Fibroblast of pulmonary artery (primary cell): ENCODE results near the gene IGSF3.
"Not testable (repeated sequence)": the region's sequence is repeated elsewhere in the genome, so short reads cannot be mapped to it uniquely, and the experiment has no call there.

Source experiments
- DNase-seq: peaks from one replicate; pipeline ENCODE4 v3.0.0-alpha.2; 2010; ENCODE audit warnings: low read depth
- H3K4me3 ChIP-seq: replicated peaks from 2 replicates; pipeline ENCODE4 v1.5.1; 2011; ENCODE audit warnings: low read depth, mild to moderate bottlenecking, control low read depth, low read length, moderate library complexity
- TF ChIP-seq, protein P1 (sequence below): IDR thresholded peaks from 2 replicates; pipeline ENCODE4 v1.5.1; 2011; ENCODE audit warnings: mild to moderate bottlenecking, control low read depth, low read length, inconsistent platforms; ENCODE audit errors: missing control alignments

The IGSF3 gene

DNA sequence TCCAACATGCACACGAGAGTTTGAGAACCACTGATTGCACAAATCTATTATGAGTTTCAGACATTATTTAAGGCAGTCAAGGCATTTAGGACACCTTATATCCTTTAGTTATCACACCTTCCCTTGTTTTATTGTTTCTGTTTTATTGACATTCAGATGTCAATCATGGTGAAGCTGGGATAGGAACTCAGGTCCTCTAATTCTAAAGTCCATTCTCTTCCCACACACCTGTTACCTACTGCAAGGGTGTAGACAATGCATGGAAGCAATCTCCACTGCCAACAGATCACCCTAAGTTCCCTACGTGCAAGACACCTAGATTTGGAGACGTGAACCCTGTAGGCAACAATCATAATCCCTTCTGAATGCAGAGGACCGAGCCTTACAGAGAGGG lies 2.6 kb downstream of the IGSF3 start:
- DNase-seq: no peak
- no peak overlapping the region for H3K4me3 ChIP-seq
- TF ChIP-seq, protein P1, sequence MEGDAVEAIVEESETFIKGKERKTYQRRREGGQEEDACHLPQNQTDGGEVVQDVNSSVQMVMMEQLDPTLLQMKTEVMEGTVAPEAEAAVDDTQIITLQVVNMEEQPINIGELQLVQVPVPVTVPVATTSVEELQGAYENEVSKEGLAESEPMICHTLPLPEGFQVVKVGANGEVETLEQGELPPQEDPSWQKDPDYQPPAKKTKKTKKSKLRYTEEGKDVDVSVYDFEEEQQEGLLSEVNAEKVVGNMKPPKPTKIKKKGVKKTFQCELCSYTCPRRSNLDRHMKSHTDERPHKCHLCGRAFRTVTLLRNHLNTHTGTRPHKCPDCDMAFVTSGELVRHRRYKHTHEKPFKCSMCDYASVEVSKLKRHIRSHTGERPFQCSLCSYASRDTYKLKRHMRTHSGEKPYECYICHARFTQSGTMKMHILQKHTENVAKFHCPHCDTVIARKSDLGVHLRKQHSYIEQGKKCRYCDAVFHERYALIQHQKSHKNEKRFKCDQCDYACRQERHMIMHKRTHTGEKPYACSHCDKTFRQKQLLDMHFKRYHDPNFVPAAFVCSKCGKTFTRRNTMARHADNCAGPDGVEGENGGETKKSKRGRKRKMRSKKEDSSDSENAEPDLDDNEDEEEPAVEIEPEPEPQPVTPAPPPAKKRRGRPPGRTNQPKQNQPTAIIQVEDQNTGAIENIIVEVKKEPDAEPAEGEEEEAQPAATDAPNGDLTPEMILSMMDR: no peak

DNA sequence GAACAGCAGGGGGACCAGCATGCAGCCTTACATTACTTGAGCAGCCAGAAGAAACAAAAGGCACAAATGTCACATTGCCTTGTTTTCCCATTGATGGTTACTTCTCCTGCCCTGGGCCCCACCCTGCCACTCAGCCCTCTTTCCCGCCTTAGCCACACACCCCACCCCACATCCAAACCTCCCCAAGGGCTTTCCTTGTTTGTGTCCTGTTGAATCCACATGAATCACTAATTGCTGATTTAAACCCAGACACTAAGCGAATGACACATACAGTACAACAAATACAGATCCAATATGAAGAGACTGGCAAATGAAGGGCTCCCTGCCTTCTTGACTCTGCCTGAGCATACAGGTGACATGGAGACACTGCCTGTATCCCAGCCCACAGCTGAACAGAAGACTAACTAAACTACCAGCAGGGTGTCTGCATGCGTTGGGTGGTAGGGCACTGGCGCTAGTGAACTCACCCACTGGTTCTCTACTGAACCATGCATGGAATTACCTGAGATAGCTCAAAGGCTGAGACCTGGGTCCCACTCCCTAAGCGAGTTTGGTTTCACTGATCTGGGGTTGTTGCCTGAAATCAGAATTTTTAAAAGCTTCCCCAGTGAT lies 3.1 kb downstream of the IGSF3 start:
- TF ChIP-seq, protein P1: no peak
- no peak for DNase-seq
- no peak overlapping the region for H3K4me3 ChIP-seq

DNA sequence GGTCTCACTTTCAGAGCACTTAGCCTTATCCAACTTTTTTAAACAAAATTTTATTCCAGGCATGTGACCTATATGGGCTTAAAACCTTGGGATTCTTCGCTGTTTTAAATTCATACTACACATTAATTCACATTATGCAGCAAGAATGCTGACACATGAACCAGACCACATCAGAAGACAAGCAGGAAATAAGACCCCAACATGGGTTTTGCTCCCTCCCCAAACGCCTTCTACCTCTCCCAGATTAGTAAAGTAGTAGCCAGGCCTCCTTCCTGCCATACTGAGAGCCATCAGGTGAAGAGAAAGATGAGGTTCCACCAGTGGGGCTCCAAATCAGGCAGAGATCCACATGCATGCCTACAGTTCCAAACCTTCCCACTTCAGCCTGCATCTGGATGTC lies 3.7 kb downstream of the IGSF3 start:
- TF ChIP-seq, protein P1: no peak
- no peak for DNase-seq
- no peak overlapping the region for H3K4me3 ChIP-seq

DNA sequence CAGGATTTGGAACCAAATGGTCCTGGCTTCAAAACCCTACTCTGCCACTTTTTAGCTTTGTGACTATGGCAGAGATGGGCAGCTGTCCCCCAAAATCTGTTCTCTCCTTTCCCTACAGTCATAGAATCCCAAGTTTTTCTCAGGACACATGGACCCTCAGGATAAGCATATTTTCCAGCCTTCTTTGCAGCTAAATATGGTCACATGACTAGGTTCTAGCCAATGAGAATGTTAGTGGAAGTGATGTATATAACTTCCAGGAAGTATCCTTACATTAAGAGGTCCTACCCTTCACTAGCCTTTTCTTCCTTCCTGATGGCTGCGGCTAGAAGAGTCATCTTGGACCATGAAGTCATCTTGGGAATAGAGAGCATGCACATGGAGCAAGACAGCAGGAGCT lies 5.9 kb downstream of the IGSF3 start:
- TF ChIP-seq, protein P1: no peak
- no peak for DNase-seq
- H3K4me3 ChIP-seq: no peak overlapping the region

DNA sequence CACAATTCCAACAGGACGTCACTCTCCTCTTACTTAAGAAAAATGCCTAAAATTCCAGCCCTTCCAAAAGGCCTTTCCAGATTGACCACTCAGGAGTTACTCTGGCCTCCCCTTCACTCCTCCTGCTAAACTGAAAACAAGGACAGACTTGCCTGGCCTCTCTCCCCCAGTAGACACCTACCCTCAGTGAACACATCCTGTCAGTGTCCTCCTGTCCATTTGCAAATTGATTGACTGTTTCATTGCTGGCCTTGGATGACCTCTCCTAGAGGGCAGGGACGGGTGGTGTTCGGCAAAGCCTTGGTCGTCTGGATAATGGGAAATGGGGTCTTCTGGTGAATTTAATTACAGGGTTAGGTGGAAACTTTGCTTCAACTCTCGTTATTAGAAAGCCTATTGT lies 8.9 kb downstream of the IGSF3 start:
- H3K4me3 ChIP-seq, DNase-seq: not testable (repeated sequence)

DNA sequence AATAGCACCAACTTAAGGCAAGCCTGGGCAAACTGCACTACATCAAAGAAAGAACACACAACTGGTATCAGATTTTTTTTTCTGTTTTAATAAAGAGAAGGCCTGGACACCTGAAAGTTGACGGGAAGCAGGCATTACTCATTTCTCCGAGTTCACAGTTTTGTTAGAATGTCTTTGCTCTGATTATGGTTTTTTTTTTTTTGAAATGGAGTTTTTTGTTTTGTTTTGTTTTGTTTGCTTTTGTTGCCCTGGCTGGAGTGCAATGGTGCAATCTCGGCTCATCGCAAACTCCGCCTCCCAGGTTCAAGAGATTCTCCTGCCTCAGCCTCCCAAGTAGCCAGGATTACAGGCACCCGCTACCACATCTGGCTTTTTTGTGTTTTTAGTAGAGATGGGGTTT lies 9.7 kb downstream of the IGSF3 start:
- not testable (repeated sequence) for DNase-seq, H3K4me3 ChIP-seq

DNA sequence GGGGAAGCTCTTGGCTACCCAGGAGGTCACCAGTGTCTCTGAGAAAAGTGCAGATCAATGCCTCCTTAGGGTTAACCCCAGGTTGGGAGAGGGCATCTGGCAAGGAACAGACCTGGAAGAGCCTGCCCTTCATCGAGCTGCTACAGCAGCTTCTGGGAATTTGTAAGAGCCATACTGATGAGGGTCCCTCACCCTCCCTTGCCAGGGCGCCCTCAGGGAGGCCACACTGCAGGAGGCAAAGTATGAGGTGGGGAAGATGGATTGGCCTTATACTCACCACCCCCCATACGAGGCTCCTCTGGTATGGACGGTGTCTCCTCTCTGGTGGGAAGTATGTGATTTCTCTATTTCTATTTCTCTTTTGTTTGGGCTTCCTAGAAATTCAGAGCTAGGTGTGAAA lies 13.2 kb downstream of the IGSF3 start:
- DNase-seq: no peak
- H3K4me3 ChIP-seq: no peak overlapping the region
- TF ChIP-seq, protein P1: no peak

DNA sequence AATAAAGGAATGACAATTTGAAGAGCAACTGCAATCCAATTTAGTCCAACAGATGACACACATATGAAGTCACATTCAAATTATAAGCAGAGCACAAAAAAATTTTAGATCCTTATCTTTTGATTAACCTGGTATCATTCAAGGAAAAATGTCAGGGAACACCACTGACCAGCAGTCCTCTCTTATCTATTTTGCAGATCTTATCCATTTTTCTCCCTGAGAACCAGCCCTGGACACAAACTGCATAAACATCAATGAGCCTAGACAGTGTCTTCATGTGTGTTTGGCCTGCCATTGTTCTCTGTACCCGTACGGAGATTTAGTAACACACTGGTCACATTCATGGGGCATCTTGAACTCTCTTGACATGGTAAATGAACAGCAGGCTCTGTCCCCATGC lies 14.9 kb downstream of the IGSF3 start:
- not testable (repeated sequence) for H3K4me3 ChIP-seq, DNase-seq

DNA sequence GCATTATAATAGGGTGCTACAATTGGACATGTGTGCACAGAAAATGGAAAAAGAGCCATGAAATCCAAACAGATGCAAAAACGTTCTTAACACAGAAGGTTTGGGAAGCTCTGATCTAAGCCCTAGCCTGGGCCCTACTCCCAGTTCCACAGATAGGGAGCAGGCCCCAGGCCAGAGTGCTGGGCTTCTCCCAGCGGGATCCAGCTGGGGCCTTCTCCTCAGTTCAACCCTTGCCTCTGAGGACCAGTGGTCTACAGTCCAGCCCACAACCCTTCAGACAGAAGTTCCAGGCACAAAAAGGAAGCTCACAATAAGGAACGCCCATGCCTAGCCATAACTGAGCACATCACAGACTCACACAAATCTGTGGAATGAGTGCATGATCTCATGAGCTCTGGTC lies 16.8 kb downstream of the IGSF3 start:
- DNase-seq, H3K4me3 ChIP-seq: not testable (repeated sequence)

DNA sequence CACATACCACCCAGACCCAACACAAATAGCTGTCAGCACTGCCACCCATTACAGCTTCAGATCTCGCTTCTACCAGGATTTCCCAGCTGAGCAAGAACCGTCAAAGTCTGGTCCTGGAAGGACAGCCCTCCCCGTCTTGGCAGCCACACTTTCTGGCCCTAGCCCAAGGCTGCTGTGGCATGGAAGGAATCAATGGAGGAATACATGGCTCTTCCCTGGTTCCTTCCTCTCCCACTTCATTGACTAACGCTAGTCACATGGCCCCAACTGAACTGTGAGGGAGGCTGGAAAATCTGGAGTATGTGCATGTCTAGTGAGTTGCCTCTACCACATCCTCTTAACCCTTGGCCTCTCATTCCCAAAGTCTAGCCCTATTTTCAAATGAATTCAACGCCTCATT lies 18.5 kb downstream of the IGSF3 start:
- not testable (repeated sequence) for H3K4me3 ChIP-seq, DNase-seq

DNA sequence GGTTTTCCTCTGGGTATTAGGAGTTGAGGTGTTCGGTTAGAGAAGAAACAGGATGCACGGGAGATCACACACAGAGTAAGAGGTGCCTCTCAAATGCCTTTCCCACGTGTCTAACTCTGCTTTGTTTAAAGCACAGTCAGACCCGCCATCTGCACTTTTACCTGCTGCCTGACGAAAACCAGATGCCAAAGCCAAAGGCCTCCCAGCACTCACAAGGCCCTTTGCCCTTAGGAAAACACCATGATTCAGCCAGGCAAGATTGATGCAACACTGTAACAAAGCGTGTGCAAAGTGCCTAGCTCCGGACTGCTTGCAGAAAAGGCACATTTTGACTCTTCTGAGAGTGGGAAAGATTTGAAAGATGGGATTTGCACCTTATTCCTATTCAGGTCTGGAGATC lies 19.2 kb downstream of the IGSF3 start:
- not testable (repeated sequence) for DNase-seq, H3K4me3 ChIP-seq

DNA sequence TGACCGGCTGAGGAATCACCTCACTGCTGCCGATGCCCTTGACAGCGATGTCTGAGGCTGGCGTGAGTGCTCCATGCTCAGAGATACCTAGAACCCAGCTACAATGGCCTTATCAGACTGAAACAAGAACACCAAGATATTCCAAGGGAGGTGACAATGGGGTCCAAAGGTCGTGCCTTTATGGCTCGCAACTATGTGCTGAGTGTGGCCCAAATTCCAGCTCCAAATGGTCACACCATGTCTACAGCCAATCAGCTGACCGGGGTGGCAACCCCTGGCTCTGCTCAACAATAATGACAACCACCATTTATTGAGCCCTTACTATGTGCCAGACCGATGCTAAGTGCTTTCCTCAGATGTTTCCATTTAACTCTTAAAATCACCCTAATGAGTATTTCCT lies 20.3 kb downstream of the IGSF3 start:
- not testable (repeated sequence) for DNase-seq, H3K4me3 ChIP-seq

DNA sequence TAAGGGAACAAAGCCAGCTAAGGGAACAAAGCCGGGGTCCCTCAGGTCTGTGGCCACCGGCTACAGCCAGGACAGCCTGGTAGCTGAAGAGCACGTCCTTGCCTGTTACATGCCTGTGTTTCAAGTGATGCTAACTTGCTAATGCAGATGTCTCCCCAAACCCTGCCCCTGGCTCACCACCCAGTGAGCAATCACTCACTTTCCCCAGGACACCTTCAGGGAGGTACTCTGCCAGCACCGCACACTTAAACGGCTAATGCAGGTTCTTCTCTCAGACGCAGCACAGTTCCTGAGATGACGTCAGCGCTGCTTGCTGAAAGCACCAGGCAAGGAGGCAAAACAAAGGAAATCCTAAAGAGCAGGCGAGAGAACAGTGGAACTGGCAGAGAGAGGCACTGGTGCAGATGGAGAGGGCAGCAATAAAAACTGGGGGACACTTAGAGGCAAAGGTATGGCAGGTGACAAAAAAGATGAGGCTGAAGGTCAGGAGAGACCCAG lies 20.8 kb downstream of the IGSF3 start:
- H3K4me3 ChIP-seq: not testable (repeated sequence)

More for the DNA sequence above, 20.8 kb downstream of the IGSF3 start:
- DNase-seq: not testable (repeated sequence)
